ENCODE results near the gene CMTR1. TPM values are rescaled to one million over a fixed set of nuclear protein-coding genes. Genes with fewer than 3 reads are reported as not detected.

Gene CMTR1
- total RNA-seq, 1 donor from 2014 or later, result 15.8 TPM

- FAIRE-seq (no peak), DNase-seq (ENCODE audit: low read depth) (no peak)
- H3K36me3 ChIP-seq (ENCODE audit: control insufficient read depth, insufficient read depth, low read length), result no peaks in the 10 kb centered on the region
- peaks cover 4% of the 10 kb centered on the region for H3K27me3 ChIP-seq (ENCODE audit: control insufficient read depth, insufficient read depth, low read length)
- no peak overlapping the region for H3K4me3 ChIP-seq (ENCODE audit: low read depth, low read length)
- TF ChIP-seq CTCF (IDR thresholded peaks at IDR 0.05; ENCODE audit: insufficient read depth, low read length, severe bottlenecking), result no peak
Measured at GRCh38 chr6:37524970-37525318, 91.9 kb downstream of the CMTR1 start.

- no peak overlapping the region for H3K4me3 ChIP-seq (ENCODE audit: low read depth, low read length)
- no peak for TF ChIP-seq CTCF (IDR thresholded peaks at IDR 0.05; ENCODE audit: insufficient read depth, low read length, severe bottlenecking)
- DNase-seq (ENCODE audit: low read depth), result no peak
- H3K27me3 ChIP-seq (ENCODE audit: control insufficient read depth, insufficient read depth, low read length), result peaks cover 4% of the 10 kb centered on the region
- no peak for FAIRE-seq
- no peaks in the 10 kb centered on the region for H3K36me3 ChIP-seq (ENCODE audit: control insufficient read depth, insufficient read depth, low read length)
Measured at GRCh38 chr6:37525460-37526357, 92.7 kb downstream of the CMTR1 start.

GRCh38 chr6:37528541-37528940 is 95.5 kb downstream of the CMTR1 start:
- H3K36me3 ChIP-seq (ENCODE audit: control insufficient read depth, insufficient read depth, low read length), result no peaks in the 10 kb centered on the region
- no peak for TF ChIP-seq CTCF (IDR thresholded peaks at IDR 0.05; ENCODE audit: insufficient read depth, low read length, severe bottlenecking)
- DNase-seq (ENCODE audit: low read depth) (no peak), FAIRE-seq (no peak)
- peaks cover 6% of the 10 kb centered on the region for H3K27me3 ChIP-seq (ENCODE audit: control insufficient read depth, insufficient read depth, low read length)
- H3K4me3 ChIP-seq (ENCODE audit: low read depth, low read length), result no peak overlapping the region

GRCh38 chr6:37530297-37530696 is 97.3 kb downstream of the CMTR1 start:
- DNase-seq (ENCODE audit: low read depth) (no peak), FAIRE-seq (no peak)
- Histone ChIP-seq H3K36me3 (ENCODE audit: control insufficient read depth, insufficient read depth, low read length) (no peaks in the 10 kb centered on the region), H3K4me3 (ENCODE audit: low read depth, low read length) (no peak overlapping the region), H3K27me3 (ENCODE audit: control insufficient read depth, insufficient read depth, low read length) (peaks cover 9% of the 10 kb centered on the region)
- no peak for TF ChIP-seq CTCF (IDR thresholded peaks at IDR 0.05; ENCODE audit: insufficient read depth, low read length, severe bottlenecking)

GRCh38 chr6:37531026-37531425 is 98.0 kb downstream of the CMTR1 start:
- H3K27me3 ChIP-seq (ENCODE audit: control insufficient read depth, insufficient read depth, low read length), result peaks cover 13% of the 10 kb centered on the region
- no peak overlapping the region for H3K4me3 ChIP-seq (ENCODE audit: low read depth, low read length)
- no peak for FAIRE-seq
- TF ChIP-seq CTCF (IDR thresholded peaks at IDR 0.05; ENCODE audit: insufficient read depth, low read length, severe bottlenecking), result no peak
- no peak for DNase-seq (ENCODE audit: low read depth)
- H3K36me3 ChIP-seq (ENCODE audit: control insufficient read depth, insufficient read depth, low read length), result no peaks in the 10 kb centered on the region

Other genes starting within 250 kb of the CMTR1 start
- gene TBC1D22B, start 175.4 kb upstream of the CMTR1 start, total RNA-seq, result 4.7 and 6.7 TPM in 2 replicates
- gene TMEM217, start 175.1 kb upstream of the CMTR1 start, total RNA-seq, result 0.26 and 0.38 TPM in 2 replicates
- 20.8 and 29.2 TPM in 2 replicates for gene RNF8, start 79.2 kb upstream of the CMTR1 start, total RNA-seq
- gene CCDC167, start 66.7 kb downstream of the CMTR1 start, total RNA-seq, result 26.0 and 29.7 TPM in 2 replicates

Data from bronchial epithelial cell (primary cell).